Naive thymus-derived CD4-positive, alpha-beta T cell (primary cell): ENCODE measurements around the gene FGF1. TPM values are rescaled to one million over a fixed set of nuclear protein-coding genes. Genes with fewer than 3 reads are reported as not detected.

Experiments
- ATAC-seq: fragments of 150-1000 bp; cut with Tn5 transposase; 2 replicates; pipeline ENCODE4 v1.10.0; 2021; ENCODE audit warnings: mild to moderate bottlenecking, moderate library complexity
- CTCF ChIA-PET: fragments of 350-600 bp; sonication (Branson Sonifier 250); formaldehyde crosslinking; loops from one replicate; lab custom pipeline; 2021; ENCODE audit warnings: antibody characterized with exemption; lab: Charles Lee
- POLR2A ChIA-PET: fragments of 350-600 bp; sonication (Branson Sonifier 250); formaldehyde crosslinking; loops from one replicate; lab custom pipeline; 2021; ENCODE audit warnings: antibody characterized with exemption, inconsistent platforms; lab: Charles Lee
- DNase-seq, 9 donors: peaks; one replicate each; pipeline versions ENCODE4 v3.0.0 to v3.0.0-alpha.2; 2020 to 2022; ENCODE audit warnings: mixed read lengths in 1 of 9
- H3K27ac ChIP-seq: one replicate; pipeline ENCODE4 v1.7.0; 2013; ENCODE audit warnings: mild to moderate bottlenecking, low read depth, low read length, moderate library complexity
- H3K27me3 ChIP-seq, 2 donors: one replicate each; pipeline ENCODE4 v1.7.0; 2013; ENCODE audit warnings: low read length in 2 of 2, mild to moderate bottlenecking in 2 of 2, moderate library complexity in 2 of 2; ENCODE audit not compliant: control insufficient read depth in 2 of 2, insufficient read depth in 2 of 2
- H3K36me3 ChIP-seq, 3 experiments: 1 replicate in 2 of 3; 2 replicates in 1 of 3; pipeline ENCODE4 v1.7.0; 2013; ENCODE audit warnings: low read length in 3 of 3, mild to moderate bottlenecking in 3 of 3, moderate library complexity in 1 of 3; ENCODE audit not compliant: insufficient read depth in 3 of 3, control insufficient read depth in 2 of 3
- H3K4me1 ChIP-seq, 2 donors: one replicate each; pipeline ENCODE4 v1.7.0; 2013; ENCODE audit warnings: low read length in 2 of 2, mild to moderate bottlenecking in 2 of 2, moderate library complexity in 1 of 2; ENCODE audit not compliant: control insufficient read depth in 2 of 2, insufficient read depth in 2 of 2
- H3K4me3 ChIP-seq: 2 replicates; pipeline ENCODE4 v1.7.0; 2013; ENCODE audit warnings: mild to moderate bottlenecking, low read length
- H3K9me3 ChIP-seq, 3 experiments: 1 replicate in 2 of 3; 2 replicates in 1 of 3; pipeline ENCODE4 v1.7.0; 2013; ENCODE audit warnings: low read length in 3 of 3; ENCODE audit not compliant: control insufficient read depth in 2 of 3
- H3K27ac Mint-ChIP-seq, 9 donors: one replicate each; pipeline ENCODE4 v1.8.0; 2020 to 2022; ENCODE audit warnings: mixed read lengths in 9 of 9, mild to moderate bottlenecking in 8 of 9, moderate library complexity in 5 of 9, inconsistent platforms in 2 of 9
- H3K27me3 Mint-ChIP-seq, 5 donors: one replicate each; pipeline ENCODE4 v1.8.0; 2021 to 2022; ENCODE audit warnings: mixed read lengths in 5 of 5, mild to moderate bottlenecking in 1 of 5
- H3K36me3 Mint-ChIP-seq, 5 donors: one replicate each; pipeline ENCODE4 v1.8.0; 2020 to 2022; ENCODE audit warnings: mixed read lengths in 5 of 5, mild to moderate bottlenecking in 3 of 5, inconsistent platforms in 1 of 5
- H3K4me1 Mint-ChIP-seq, 7 donors: one replicate each; pipeline ENCODE4 v1.8.0; 2020 to 2022; ENCODE audit warnings: mixed read lengths in 7 of 7, mild to moderate bottlenecking in 3 of 7, inconsistent platforms in 1 of 7
- H3K4me3 Mint-ChIP-seq, 10 donors: one replicate each; pipeline ENCODE4 v1.8.0; 2020 to 2022; ENCODE audit warnings: mild to moderate bottlenecking in 10 of 10, mixed read lengths in 10 of 10, moderate library complexity in 6 of 10, inconsistent platforms in 2 of 10
- H3K9me3 Mint-ChIP-seq, 11 donors: one replicate each; pipeline ENCODE4 v1.8.0; 2020 to 2022; ENCODE audit warnings: mixed read lengths in 11 of 11, mild to moderate bottlenecking in 4 of 11, inconsistent platforms in 1 of 11, moderate library complexity in 1 of 11
- intact Hi-C, 2 donors: fragments of 100-400 bp; cut with micrococcal nuclease; formaldehyde crosslinking; loops; one replicate each; pipeline ENCODE4 v1.15.1; 2023
- polyA plus RNA-seq, 2 donors: library from polyadenylated mRNA; unstranded; fragments of 300-500 nt; fragmentation: Illumina TruSeq; gene quantifications; one replicate each; pipeline ENCODE4 v1.2.3, GENCODE V29; 2021
- total RNA-seq, 6 experiments: library from RNA in 5 of 6; stranded (reverse) in 5 of 6; gene quantifications; 1 replicate in 5 of 6; 2 replicates in 1 of 6; pipeline ENCODE4 v1.2.3 and lab custom pipeline; 2021 to 2026

FGF1 gene
- total and polyA plus RNA-seq, 7 experiments from 2014 or later = not detected

DNA sequence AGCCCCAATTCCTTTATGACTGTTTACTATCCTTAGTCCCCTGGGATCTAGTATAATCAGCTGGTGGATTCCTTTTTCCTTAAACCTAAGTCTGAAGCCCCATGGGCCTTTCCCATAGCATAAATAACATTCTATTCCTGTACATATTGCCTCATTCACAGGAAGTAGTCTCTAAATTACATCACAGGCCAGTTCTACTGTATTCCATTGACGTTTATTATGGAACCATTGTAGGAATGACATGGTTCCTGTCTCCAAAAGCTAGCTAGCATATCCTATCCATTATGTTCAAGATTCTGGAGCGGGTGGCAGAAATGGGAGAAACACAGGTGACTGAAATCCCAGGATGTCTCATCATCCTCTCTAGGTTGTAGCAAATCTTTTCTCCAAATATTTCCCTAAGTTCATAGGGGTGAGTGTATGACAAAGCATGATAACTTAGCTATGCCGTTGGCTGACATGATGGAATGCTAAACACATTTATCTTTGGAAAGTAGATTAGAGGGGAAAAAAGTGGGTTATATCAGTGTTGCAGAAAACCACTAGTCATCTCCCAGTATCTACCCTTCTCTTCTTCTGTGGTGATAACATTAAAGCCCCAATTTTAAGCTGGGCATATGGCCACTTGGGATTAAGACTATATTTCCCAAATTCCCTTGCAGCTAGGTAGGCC, 140.1 kb downstream of the FGF1 start:
- Histone ChIP-seq H3K9me3 (no peaks in the 10 kb centered on the region), H3K27ac (no peak overlapping the region), H3K4me3 (no peak overlapping the region), H3K4me1 (no peaks in the 10 kb centered on the region), H3K36me3 (no peaks in the 10 kb centered on the region), H3K27me3 (no peaks in the 10 kb centered on the region)
- Mint-ChIP-seq H3K4me1 (peaks cover 0 to 11% (median 7%) of the 10 kb centered on the region in 7 donors), H3K36me3 (no peaks in the 10 kb centered on the region), H3K9me3 (no peaks in the 10 kb centered on the region), H3K4me3 (no peak overlapping the region), H3K27ac (no peak overlapping the region), H3K27me3 (peaks cover 0 to 31% (median 2%) of the 10 kb centered on the region in 5 donors)
- intact Hi-C loops = loop anchor here in 1 of 2 donors (5.0 kb wide), 1 partner anchor 553 kb away; no protein-coding TSS in a partner anchor
- ATAC-seq = no peak
- CTCF ChIA-PET = no interaction called here
- no peak for DNase-seq
- POLR2A ChIA-PET = interaction anchor here (0.6 kb wide), 1 partner anchor 450 kb away, joined by 3 read pairs; no protein-coding TSS in a partner anchor

DNA sequence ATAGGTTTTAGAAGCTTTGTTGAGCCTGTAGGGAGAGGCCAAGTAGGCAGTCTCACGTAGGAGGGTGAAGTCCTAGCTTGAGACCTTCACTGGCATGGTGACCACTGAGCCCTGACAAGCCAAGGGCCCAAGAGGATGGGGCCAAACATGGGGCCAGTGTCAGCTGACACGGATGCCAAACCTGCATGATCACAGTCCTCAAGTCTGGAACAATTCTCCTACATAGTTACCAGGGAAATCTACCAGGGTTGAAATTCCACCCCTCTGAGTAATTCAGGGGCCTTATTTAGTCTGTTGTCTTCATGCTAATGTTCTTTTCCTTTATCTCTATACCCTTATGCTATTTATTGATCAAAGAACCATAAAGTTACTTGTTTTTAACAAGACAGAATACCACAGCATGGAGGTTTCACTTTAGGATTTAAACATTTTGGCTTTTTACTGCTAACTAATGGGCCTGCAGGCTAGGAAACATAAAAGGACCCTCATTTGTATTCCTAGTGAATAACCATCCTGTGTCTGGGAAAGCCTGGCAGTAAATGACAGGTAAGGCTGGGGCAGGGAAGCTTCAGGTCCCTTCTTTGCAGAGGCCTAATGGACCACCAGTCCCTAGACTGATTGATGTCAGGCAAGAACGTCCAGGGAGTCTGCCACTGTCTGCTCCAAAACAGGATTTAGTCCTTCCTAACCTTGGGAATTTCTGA, 140.8 kb downstream of the FGF1 start:
- H3K4me3 Mint-ChIP-seq = no peak overlapping the region
- DNase-seq = no peak
- no peak overlapping the region for H3K4me3 ChIP-seq
- H3K9me3 Mint-ChIP-seq = no peaks in the 10 kb centered on the region
- ChIA-PET POLR2A (no interaction called here), CTCF (no interaction called here)
- no peak overlapping the region for H3K27ac Mint-ChIP-seq
- no peaks in the 10 kb centered on the region for H3K36me3 Mint-ChIP-seq
- no peaks in the 10 kb centered on the region for H3K36me3 ChIP-seq
- peaks cover 0 to 10% (median 7%) of the 10 kb centered on the region in 7 donors for H3K4me1 Mint-ChIP-seq
- H3K27me3 Mint-ChIP-seq = peaks cover 0 to 28% (median 0%) of the 10 kb centered on the region in 5 donors
- H3K4me1 ChIP-seq = no peaks in the 10 kb centered on the region
- no peaks in the 10 kb centered on the region for H3K9me3 ChIP-seq
- intact Hi-C loops = loop anchor here in 1 of 2 donors (5.0 kb wide), 1 partner anchor 553 kb away; no protein-coding TSS in a partner anchor
- no peaks in the 10 kb centered on the region for H3K27me3 ChIP-seq
- no peak overlapping the region for H3K27ac ChIP-seq
- ATAC-seq = no peak

- H3K27me3 ChIP-seq = no peaks in the 10 kb centered on the region
- Mint-ChIP-seq H3K4me1 (peaks cover 0 to 10% (median 7%) of the 10 kb centered on the region in 7 donors), H3K27ac (no peak overlapping the region), H3K4me3 (no peak overlapping the region), H3K36me3 (no peaks in the 10 kb centered on the region), H3K27me3 (peaks cover 0 to 22% (median 5%) of the 10 kb centered on the region in 5 donors), H3K9me3 (no peaks in the 10 kb centered on the region)
- intact Hi-C loops = no loop called here
- DNase-seq (no peak), ATAC-seq (no peak)
- H3K9me3 ChIP-seq = no peaks in the 10 kb centered on the region
- no peak overlapping the region for H3K4me3 ChIP-seq
- no peaks in the 10 kb centered on the region for H3K36me3 ChIP-seq
- no peak overlapping the region for H3K27ac ChIP-seq
- ChIA-PET POLR2A (no interaction called here), CTCF (interaction anchor here (0.6 kb wide), 1 partner anchor 220 kb away, joined by 3 read pairs; no protein-coding TSS in a partner anchor)
- no peaks in the 10 kb centered on the region for H3K4me1 ChIP-seq
Observed at GRCh38 chr5:142544071-142544753, 141.7 kb downstream of the FGF1 start.

- Histone ChIP-seq H3K27ac (no peak overlapping the region), H3K4me1 (no peaks in the 10 kb centered on the region), H3K36me3 (no peaks in the 10 kb centered on the region), H3K4me3 (no peak overlapping the region), H3K9me3 (no peaks in the 10 kb centered on the region), H3K27me3 (no peaks in the 10 kb centered on the region)
- ATAC-seq = no peak
- ChIA-PET POLR2A (no interaction called here), CTCF (no interaction called here)
- Mint-ChIP-seq H3K4me1 (peaks cover 0 to 4% (median 0%) of the 10 kb centered on the region in 7 donors), H3K36me3 (no peaks in the 10 kb centered on the region), H3K4me3 (no peak overlapping the region), H3K27me3 (peaks cover 0 to 22% (median 5%) of the 10 kb centered on the region in 5 donors), H3K9me3 (no peaks in the 10 kb centered on the region), H3K27ac (no peak overlapping the region)
- intact Hi-C loops = no loop called here
- no peak for DNase-seq
Observed at GRCh38 chr5:142542906-142543305, 143.0 kb downstream of the FGF1 start.

Other genes starting within 250 kb of the FGF1 start
- gene ARHGAP26, start 84.3 kb upstream of the FGF1 start, total RNA-seq = 100 to 1,000 TPM in 1 of 5 experiments, 10 to 100 TPM in 4; 20.1 to 123 (median 29.1) TPM
- 10 to 100 TPM; 10.5 to 12.9 TPM for gene ARHGAP26, start 84.3 kb upstream of the FGF1 start, polyA plus RNA-seq